Keratinocyte (primary cell): Measurements from ENCODE around the gene TCEA2. TPM values are rescaled to one million over a fixed set of nuclear protein-coding genes. Genes with fewer than 3 reads are reported as not detected.

ENCODE experiments used
- DNase-seq: peaks from one replicate; pipeline ENCODE4 v3.0.0-alpha.2; 2011; ENCODE audit warnings: low read depth, missing footprints, low spot score
- FAIRE-seq: peaks from 2 replicates; lab custom pipeline; 2011; peaks lifted over from hg19 to GRCh38; lab: Jason Lieb, UNC
- H2AFZ ChIP-seq: 2 replicates; pipeline ENCODE4 v1.6.0; 2012; ENCODE audit warnings: low read length, control low read depth, inconsistent platforms; ENCODE audit not compliant: control insufficient read depth
- H3K27ac ChIP-seq: 2 replicates; pipeline ENCODE4 v1.5.1; 2011; ENCODE audit warnings: low read length; ENCODE audit not compliant: control insufficient read depth, insufficient read depth
- H3K27me3 ChIP-seq: 3 replicates; pipeline ENCODE4 v1.6.0; 2011; ENCODE audit warnings: low read length; ENCODE audit not compliant: control insufficient read depth, insufficient read depth; ENCODE audit errors: extremely low read depth
- H3K36me3 ChIP-seq, 2 experiments: 2 replicates in 1 of 2; 3 replicates in 1 of 2; pipeline ENCODE4 v1.5.1; 2011; ENCODE audit warnings: low read length in 2 of 2, mild to moderate bottlenecking in 1 of 2; ENCODE audit not compliant: control insufficient read depth in 2 of 2, insufficient read depth in 2 of 2; ENCODE audit errors: extremely low read depth in 1 of 2
- H3K4me1 ChIP-seq: 3 replicates; pipeline ENCODE4 v1.5.1; 2011; ENCODE audit warnings: low read length; ENCODE audit not compliant: control insufficient read depth, insufficient read depth; ENCODE audit errors: extremely low read depth
- H3K4me2 ChIP-seq: 3 replicates; pipeline ENCODE4 v1.6.0; 2011; ENCODE audit warnings: low read depth, low read length; ENCODE audit not compliant: control insufficient read depth, insufficient read depth; ENCODE audit errors: extremely low read depth
- H3K4me3 ChIP-seq, 3 experiments: fragments of 200-600 bp in 1 of 3; sonication (generic) in 1 of 3; 2 replicates in 2 of 3; 3 replicates in 1 of 3; pipeline ENCODE4 v1.5.1; 2011 to 2016; ENCODE audit warnings: low read length in 3 of 3, mild to moderate bottlenecking in 3 of 3, control low read depth in 2 of 3, inconsistent platforms in 1 of 3, low read depth in 1 of 3, mixed read lengths in 1 of 3, mixed run types in 1 of 3, moderate library complexity in 1 of 3; ENCODE audit not compliant: control insufficient read depth in 2 of 3, insufficient read depth in 2 of 3; ENCODE audit errors: extremely low read depth in 1 of 3
- H3K79me2 ChIP-seq: 2 replicates; pipeline ENCODE4 v1.6.0; 2012; ENCODE audit warnings: low read length; ENCODE audit not compliant: control insufficient read depth, insufficient read depth
- H3K9ac ChIP-seq: 3 replicates; pipeline ENCODE4 v1.6.0; 2011; ENCODE audit warnings: low read length; ENCODE audit not compliant: control insufficient read depth, insufficient read depth; ENCODE audit errors: extremely low read depth
- H3K9me1 ChIP-seq: 3 replicates; pipeline ENCODE4 v1.6.0; 2011; ENCODE audit warnings: low read length; ENCODE audit not compliant: control insufficient read depth, insufficient read depth; ENCODE audit errors: extremely low read depth
- H3K9me3 ChIP-seq: 2 replicates; pipeline ENCODE4 v1.5.1; 2012; ENCODE audit warnings: low read depth, low read length; ENCODE audit not compliant: control insufficient read depth
- H4K20me1 ChIP-seq: 3 replicates; pipeline ENCODE4 v1.6.0; 2011; ENCODE audit warnings: low read length; ENCODE audit not compliant: control insufficient read depth, insufficient read depth; ENCODE audit errors: extremely low read depth
- CTCF ChIP-seq, 3 experiments: IDR thresholded peaks in 1 of 3; conservative IDR thresholded peaks in 1 of 3; optimal IDR thresholded peaks in 1 of 3; 2 replicates in 2 of 3; 3 replicates in 1 of 3; pipeline versions ENCODE3 to v1.5.1; 2011; ENCODE audit warnings: low read length in 3 of 3, mild to moderate bottlenecking in 3 of 3, moderate library complexity in 2 of 3, control low read depth in 1 of 3, inconsistent platforms in 1 of 3; ENCODE audit not compliant: insufficient read depth in 2 of 3; ENCODE audit errors: extremely low read depth in 1 of 3
- EZH2 ChIP-seq: IDR thresholded peaks from one replicate; pipeline ENCODE4 v1.6.1; 2012; ENCODE audit warnings: inconsistent platforms, mild to moderate bottlenecking, low read length, moderate library complexity
- dilution Hi-C: fragments of 300-500 bp; cut with MboI; formaldehyde crosslinking; loops from one replicate; pipeline ENCODE4 v1.7.0; 2020; ENCODE audit warnings: low sequenced_read_pairs; ENCODE audit not compliant: extremely low pct_ligation_motif_present
- polyA plus RNA-seq, 5 experiments: library from polyadenylated mRNA; depleted of rRNA in 3 of 5; stranded (reverse) in 3 of 5; stranded (forward) in 1 of 5; unstranded in 1 of 5; fragments of >200 nt; gene quantifications; 1 replicate in 1 of 5; 2 replicates in 3 of 5; 3 replicates in 1 of 5; pipeline versions ENCODE4 v1.2.1 to v1.2.3, GENCODE V29; 2011 to 2012; ENCODE audit warnings: missing spikeins in 2 of 5, low read depth in 1 of 5, low replicate concordance in 1 of 5

The TCEA2 gene
- polyA plus RNA-seq, 1 donor (not counting 4 experiments of a cell fraction or from before 2014, with no cell fraction given) = 9.1 TPM

GRCh38 chr20:64101731-64102621, 39.0 kb downstream of the TCEA2 start:
- H3K9ac ChIP-seq = no peak overlapping the region
- no peaks in the 10 kb centered on the region for H3K36me3 ChIP-seq
- no peaks in the 10 kb centered on the region for H3K79me2 ChIP-seq
- H3K27ac ChIP-seq = no peak overlapping the region
- H3K4me3 ChIP-seq = peak overlapping the region in 1 of 3 experiments; percentile 13
- H4K20me1 ChIP-seq = no peaks in the 10 kb centered on the region
- TF ChIP-seq EZH2 (peak; percentile 4), CTCF (optimal IDR thresholded peaks at IDR 0.05 in 1 of 3, IDR thresholded peaks at IDR 0.05 in 1 of 3, conservative IDR thresholded peaks at IDR 0.05 in 1 of 3; ENCODE audit: extremely low read depth in 1 of 3, insufficient read depth in 2 of 3, low read length in 3 of 3) (peak in 2 of 3 experiments; percentile 68 to 84)
- DNase-seq = no peak
- FAIRE-seq = no peak
- peaks cover 40% of the 10 kb centered on the region for H3K27me3 ChIP-seq
- no peaks in the 10 kb centered on the region for H3K4me1 ChIP-seq
- H3K9me1 ChIP-seq = no peaks in the 10 kb centered on the region
- H2AFZ ChIP-seq = no peak overlapping the region
- no peaks in the 10 kb centered on the region for H3K9me3 ChIP-seq
- dilution Hi-C loops = no loop called here
- peak overlapping the region; percentile 32 for H3K4me2 ChIP-seq

- Histone ChIP-seq H4K20me1 (no peaks in the 10 kb centered on the region), H3K9me3 (no peaks in the 10 kb centered on the region), H3K79me2 (no peaks in the 10 kb centered on the region), H2AFZ (no peak overlapping the region), H3K27me3 (peaks cover 40% of the 10 kb centered on the region), H3K9ac (no peak overlapping the region), H3K36me3 (no peaks in the 10 kb centered on the region), H3K4me2 (no peak overlapping the region), H3K27ac (no peak overlapping the region), H3K9me1 (no peaks in the 10 kb centered on the region), H3K4me3 (no peak overlapping the region), H3K4me1 (no peaks in the 10 kb centered on the region)
- TF ChIP-seq EZH2 = peak; percentile 78
- no peak for TF ChIP-seq CTCF (optimal IDR thresholded peaks at IDR 0.05 in 1 of 3, IDR thresholded peaks at IDR 0.05 in 1 of 3, conservative IDR thresholded peaks at IDR 0.05 in 1 of 3; ENCODE audit: extremely low read depth in 1 of 3, insufficient read depth in 2 of 3, low read length in 3 of 3)
- DNase-seq (no peak), FAIRE-seq (no peak)
- dilution Hi-C loops = no loop called here
Observed at GRCh38 chr20:64102647-64103354, 39.8 kb downstream of the TCEA2 start.
